Liver (tissue), 3 donors: Measurements from ENCODE around the gene DIAPH2.

Source experiments
- ATF3 ChIP-seq: IDR thresholded peaks from 2 replicates; pipeline ENCODE4 v1.6.1; 2016; ENCODE audit warnings: antibody characterized with exemption
- CTCF ChIP-seq: fragments of 150-350 bp; IDR thresholded peaks from 2 replicates; pipeline ENCODE4 v1.5.1; 2017; ENCODE audit warnings: improper control_type of control experiment, low read depth, low read length; ENCODE audit not compliant: missing input control
- RAD21 ChIP-seq, 2 donors: IDR thresholded peaks; 2 replicates each; pipeline ENCODE4 v1.6.1; 2016; ENCODE audit warnings: antibody characterized with exemption in 2 of 2, mild to moderate bottlenecking in 2 of 2
- TAF1 ChIP-seq: conservative IDR thresholded peaks from 2 replicates; pipeline ENCODE4 v1.6.1; 2016; ENCODE audit warnings: antibody characterized with exemption, mild to moderate bottlenecking
- YY1 ChIP-seq: IDR thresholded peaks from 2 replicates; pipeline ENCODE4 v1.6.1; 2016; ENCODE audit warnings: antibody characterized with exemption, mild to moderate bottlenecking
- donor health status: healthy.
- donor health status: healthy.

- TF ChIP-seq CTCF (no peak), RAD21 (IDR thresholded peaks at IDR 0.05) (no peak), ATF3 (no peak), YY1 (no peak), TAF1 (no peak)
Observed at GRCh38 chrX:97405031-97405660, 720.5 kb downstream of the DIAPH2 start.
